NCI-H2196 (cell line): Measurements from ENCODE around the gene DNAJC4.

ENCODE experiments used
- DNase-seq: peaks from one replicate; lab custom pipeline; 2025; ENCODE audit not compliant: unreplicated experiment; lab: John Stamatoyannopoulos, UW

Gene DNAJC4

GRCh38 chr11:64208086-64208795 lies 22.1 kb upstream of the DNAJC4 start:
- DNase-seq, result no peak

DNA sequence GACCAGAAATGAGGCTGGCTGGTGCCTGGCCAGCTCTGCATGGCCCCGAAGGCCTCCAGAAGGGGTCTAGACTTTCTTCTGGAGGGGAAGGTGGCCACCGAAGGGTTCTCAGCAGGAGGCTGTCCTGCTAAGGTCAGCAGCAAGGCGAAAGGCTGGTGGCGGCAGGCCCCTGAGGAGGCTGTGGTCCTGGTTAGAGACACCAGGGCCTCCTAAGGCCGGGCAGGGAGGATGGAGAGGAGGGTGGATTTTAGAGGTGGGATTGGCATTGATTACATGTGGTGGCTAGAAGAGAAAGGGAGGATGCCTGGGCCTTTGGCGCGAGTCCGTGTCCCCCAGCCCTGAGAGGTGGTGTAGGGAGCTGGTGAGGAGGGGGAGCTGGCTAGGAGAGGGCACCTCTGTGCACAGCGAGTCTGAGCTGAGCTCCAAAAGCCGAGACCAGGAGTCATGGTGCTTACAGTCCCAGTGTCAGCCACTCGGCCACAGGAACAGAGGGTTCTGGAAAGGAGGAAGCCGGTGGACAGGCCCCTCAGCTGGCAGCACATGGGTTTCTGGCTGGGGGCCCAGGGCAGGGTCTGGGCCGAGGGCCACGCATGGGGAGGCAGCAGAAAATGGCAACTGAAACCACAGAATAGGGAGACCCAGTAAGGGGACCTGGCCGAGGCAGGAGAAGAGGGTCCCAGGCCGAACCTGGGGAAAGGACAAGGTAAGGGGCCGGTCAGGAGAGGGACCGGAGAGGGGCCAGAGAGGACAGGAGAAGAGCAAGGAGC lies 21.4 kb upstream of the DNAJC4 start:
- DNase-seq, result no peak

GRCh38 chr11:64209563-64209843 lies 20.8 kb upstream of the DNAJC4 start:
- no peak for DNase-seq

DNA sequence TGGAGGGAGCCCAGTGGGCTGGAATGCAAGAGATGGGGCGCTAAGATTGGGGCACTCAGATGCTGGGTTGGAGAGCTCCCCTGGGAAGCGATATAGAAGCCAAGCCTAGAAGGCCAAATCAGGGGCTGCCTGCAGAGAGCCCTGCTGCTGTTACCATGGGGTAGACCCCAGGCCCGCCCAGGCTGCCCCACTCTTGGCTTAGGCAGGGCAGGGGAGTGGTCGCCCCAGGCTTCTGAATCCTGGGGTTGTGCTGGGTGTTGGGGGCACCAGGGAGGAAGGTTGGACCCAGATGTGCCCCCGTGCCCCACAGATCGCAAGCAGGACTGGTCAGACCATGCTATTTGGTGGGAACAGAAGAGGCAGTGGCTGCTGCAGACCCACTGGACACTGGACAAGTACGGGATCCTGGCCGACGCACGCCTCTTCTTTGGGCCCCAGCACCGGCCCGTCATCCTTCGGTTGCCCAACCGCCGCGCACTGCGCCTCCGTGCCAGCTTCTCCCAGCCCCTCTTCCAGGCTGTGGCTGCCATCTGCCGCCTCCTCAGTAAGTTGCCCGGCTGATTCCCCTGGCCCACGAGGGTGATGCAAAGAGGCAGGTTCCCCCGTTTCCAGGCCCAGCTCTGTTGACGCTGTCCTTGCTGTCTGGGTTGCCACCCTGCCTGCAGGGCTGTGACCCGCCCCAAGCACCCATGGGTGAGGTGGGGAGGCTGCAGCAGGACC lies 19.9 kb upstream of the DNAJC4 start:
- no peak for DNase-seq

DNA sequence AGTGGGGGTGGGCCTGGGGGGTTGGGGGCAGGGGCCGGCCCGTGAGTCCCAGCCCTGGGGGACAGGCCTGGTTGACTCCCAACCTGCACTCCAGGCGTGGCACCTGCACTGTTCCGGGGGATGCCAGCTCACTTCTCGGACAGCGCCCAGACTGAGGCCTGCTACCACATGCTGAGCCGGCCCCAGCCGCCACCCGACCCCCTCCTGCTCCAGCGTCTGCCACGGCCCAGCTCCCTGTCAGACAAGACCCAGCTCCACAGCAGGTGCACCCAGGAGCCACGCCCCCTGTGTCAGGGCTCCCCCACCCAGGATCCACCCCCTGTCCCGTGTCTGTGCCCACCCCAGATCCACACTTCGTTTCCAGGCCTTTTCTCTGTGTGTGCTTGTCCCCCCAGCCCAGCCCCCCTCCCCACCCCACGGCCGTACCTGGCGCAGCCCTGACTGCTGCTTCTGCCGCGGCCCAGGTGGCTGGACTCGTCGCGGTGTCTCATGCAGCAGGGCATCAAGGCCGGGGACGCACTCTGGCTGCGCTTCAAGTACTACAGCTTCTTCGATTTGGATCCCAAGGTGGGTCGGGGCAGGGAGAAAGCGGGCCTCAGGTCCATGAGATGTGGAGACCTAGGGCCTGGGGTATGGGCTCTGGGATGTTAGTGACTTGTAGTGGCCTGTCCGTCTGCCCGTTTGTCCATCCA lies 19.0 kb upstream of the DNAJC4 start:
- DNase-seq, result no peak

DNA sequence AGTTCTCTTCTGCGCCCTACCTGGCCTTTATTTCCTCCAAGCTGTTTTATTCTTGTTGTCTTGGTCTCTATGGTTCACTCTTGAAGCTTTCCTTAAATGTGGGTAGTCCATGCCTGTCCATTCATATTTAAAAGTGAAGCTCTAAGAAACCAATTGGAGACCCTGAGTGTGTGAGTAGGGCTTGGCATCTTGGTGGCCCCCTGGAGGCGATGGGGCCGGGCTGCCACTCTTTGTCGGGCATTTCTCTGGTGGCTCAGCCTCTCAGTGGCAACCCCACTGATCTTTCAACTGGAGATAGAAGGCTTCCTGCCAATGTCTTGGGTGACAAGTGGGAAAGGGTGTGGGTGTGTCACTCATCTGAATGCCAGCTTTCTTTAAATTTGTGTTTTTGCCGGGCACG lies 13.5 kb upstream of the DNAJC4 start:
- no peak for DNase-seq

DNA sequence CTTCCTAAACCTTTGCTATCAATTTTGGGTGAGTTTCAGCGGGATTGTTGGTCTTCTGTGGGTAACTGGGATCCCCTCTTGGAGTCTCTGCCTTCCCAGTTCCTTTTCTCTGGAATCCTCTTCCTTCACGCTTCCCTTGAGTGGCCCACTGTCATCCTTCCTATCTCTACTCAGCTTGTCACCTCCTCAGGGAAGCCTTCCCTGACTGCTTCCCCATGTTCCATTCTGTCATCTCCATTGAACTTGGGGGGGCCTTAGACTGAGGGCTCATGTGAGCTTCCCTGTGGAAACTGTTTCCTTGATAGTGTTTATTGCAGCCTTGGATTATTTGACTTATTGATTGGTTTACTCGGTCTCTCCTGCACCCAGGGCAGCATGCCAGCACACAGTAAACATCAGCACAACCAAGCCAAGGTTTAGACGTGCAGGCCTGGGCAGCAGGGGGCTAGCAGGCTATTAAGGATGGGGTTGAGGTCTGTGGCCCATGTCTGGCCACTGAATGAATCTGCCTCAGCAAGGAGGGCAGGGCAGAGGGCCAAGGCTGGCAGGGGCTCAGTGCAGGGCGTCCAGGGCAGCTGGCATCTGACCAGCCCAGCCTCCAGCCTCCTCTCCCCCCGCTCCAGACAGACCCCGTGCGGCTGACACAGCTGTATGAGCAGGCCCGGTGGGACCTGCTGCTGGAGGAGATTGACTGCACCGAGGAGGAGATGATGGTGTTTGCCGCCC lies 11.6 kb upstream of the DNAJC4 start:
- DNase-seq, result no peak

DNA sequence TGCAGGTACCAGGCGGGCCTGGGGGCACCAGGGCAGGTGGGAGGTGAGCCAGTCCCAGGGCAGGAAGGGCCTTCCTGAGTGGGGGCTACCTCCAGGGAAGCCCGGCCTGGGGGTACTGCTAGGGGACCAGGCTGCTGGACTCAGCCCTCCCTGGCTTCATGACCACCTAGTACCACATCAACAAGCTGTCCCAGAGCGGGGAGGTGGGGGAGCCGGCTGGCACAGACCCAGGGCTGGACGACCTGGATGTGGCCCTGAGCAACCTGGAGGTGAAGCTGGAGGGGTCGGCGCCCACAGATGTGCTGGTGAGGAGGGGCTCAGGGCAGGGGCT lies 11.0 kb upstream of the DNAJC4 start:
- no peak for DNase-seq

DNA sequence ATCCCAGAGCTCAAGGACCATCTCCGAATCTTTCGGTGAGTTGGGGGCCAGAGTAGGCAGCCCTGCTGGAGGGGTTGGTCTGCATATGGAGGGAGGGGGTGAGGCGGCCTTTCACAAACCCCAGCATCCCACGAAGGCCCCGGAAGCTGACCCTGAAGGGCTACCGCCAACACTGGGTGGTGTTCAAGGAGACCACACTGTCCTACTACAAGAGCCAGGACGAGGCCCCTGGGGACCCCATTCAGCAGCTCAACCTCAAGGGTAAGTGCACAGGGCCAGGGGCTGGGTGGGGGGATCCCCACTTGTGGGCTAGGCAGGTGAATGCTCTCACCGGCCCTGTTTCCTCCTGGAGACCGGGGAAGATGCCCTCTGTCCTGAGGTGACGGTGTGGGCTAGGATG lies 10.6 kb upstream of the DNAJC4 start:
- no peak for DNase-seq

DNA sequence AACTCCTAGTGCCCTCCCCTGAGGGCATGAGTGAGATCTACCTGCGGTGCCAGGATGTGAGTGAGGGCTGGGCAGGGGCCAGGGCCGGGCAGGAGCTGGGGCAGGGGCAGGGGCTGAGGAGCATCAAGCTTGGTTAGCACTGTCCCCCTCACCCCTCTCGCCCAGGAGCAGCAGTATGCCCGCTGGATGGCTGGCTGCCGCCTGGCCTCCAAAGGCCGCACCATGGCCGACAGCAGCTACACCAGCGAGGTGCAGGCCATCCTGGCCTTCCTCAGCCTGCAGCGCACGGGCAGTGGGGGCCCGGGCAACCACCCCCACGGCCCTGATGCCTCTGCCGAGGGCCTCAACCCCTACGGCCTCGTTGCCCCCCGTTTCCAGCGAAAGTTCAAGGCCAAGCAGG lies 10.1 kb upstream of the DNAJC4 start:
- no peak for DNase-seq

DNA sequence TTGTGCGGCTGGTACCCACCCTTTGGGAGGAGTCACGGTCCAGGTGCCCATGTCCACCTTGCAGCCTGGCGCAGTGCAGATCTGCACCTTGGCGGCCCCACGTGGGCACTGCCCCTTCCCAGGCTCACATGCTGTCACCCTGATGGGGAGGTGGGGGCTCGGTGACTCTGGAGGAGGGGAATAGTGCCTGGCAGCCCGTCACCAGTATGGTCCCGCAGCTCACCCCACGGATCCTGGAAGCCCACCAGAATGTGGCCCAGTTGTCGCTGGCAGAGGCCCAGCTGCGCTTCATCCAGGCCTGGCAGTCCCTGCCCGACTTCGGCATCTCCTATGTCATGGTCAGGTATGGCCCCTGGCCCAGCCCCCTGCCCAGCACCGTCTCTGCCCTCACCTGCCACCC lies 9.6 kb upstream of the DNAJC4 start:
- no peak for DNase-seq

GRCh38 chr11:64222651-64223000 lies 7.7 kb upstream of the DNAJC4 start:
- no peak for DNase-seq

GRCh38 chr11:64223001-64223651 lies 7.2 kb upstream of the DNAJC4 start:
- DNase-seq, result no peak

GRCh38 chr11:64224151-64224890 lies 6.0 kb upstream of the DNAJC4 start:
- DNase-seq, result no peak

GRCh38 chr11:64224891-64225607 lies 5.3 kb upstream of the DNAJC4 start:
- DNase-seq, result no peak

- DNase-seq, result peak; percentile 90
Measured at GRCh38 chr11:64225608-64226506, 4.5 kb upstream of the DNAJC4 start, which contains the start of the genes NUDT22 and TRPT1. TSS of gene NUDT22 (plus strand) at chr11:64226274. CDS start at chr11:64226653, 379 bp downstream. TSS of gene TRPT1 (minus strand) at chr11:64226186. CDS start at chr11:64225860, 326 bp downstream.

DNA sequence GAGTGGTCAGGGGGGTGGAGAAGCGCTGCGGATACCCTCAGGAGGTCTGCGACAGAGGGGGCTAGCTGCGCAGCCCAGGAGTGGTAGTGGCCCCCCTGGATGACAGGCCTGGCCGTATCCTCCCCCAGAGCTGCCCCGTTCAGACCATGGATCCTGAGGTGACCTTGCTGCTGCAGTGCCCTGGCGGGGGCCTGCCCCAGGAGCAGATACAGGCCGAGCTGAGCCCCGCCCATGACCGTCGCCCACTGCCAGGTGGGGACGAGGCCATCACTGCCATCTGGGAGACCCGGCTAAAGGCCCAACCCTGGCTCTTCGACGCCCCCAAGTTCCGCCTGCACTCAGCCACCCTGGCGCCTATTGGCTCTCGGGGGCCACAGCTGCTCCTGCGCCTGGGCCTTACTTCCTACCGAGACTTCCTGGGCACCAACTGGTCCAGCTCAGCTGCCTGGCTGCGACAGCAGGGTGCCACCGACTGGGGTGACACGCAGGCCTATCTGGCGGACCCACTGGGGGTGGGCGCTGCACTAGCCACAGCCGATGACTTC lies 3.8 kb upstream of the DNAJC4 start:
- DNase-seq, result peak; percentile 40

- DNase-seq, result no peak
Measured at GRCh38 chr11:64227405-64227956, 2.9 kb upstream of the DNAJC4 start.
